Keratinocyte (primary cell): ENCODE measurements around the gene CD74. TPM values are rescaled to one million over a fixed set of nuclear protein-coding genes. Genes with fewer than 3 reads are reported as not detected.

Source experiments
- DNase-seq: peaks from one replicate; pipeline ENCODE4 v3.0.0-alpha.2; 2011; ENCODE audit warnings: low read depth, missing footprints, low spot score
- FAIRE-seq: peaks from 2 replicates; lab custom pipeline; 2011; peaks lifted over from hg19 to GRCh38; lab: Jason Lieb, UNC
- H2AFZ ChIP-seq: 2 replicates; pipeline ENCODE4 v1.6.0; 2012; ENCODE audit warnings: low read length, control low read depth, inconsistent platforms; ENCODE audit not compliant: control insufficient read depth
- H3K27ac ChIP-seq: 2 replicates; pipeline ENCODE4 v1.5.1; 2011; ENCODE audit warnings: low read length; ENCODE audit not compliant: control insufficient read depth, insufficient read depth
- H3K27me3 ChIP-seq: 3 replicates; pipeline ENCODE4 v1.6.0; 2011; ENCODE audit warnings: low read length; ENCODE audit not compliant: control insufficient read depth, insufficient read depth; ENCODE audit errors: extremely low read depth
- H3K36me3 ChIP-seq, 2 experiments: 2 replicates in 1 of 2; 3 replicates in 1 of 2; pipeline ENCODE4 v1.5.1; 2011; ENCODE audit warnings: low read length in 2 of 2, mild to moderate bottlenecking in 1 of 2; ENCODE audit not compliant: control insufficient read depth in 2 of 2, insufficient read depth in 2 of 2; ENCODE audit errors: extremely low read depth in 1 of 2
- H3K4me1 ChIP-seq: 3 replicates; pipeline ENCODE4 v1.5.1; 2011; ENCODE audit warnings: low read length; ENCODE audit not compliant: control insufficient read depth, insufficient read depth; ENCODE audit errors: extremely low read depth
- H3K4me2 ChIP-seq: 3 replicates; pipeline ENCODE4 v1.6.0; 2011; ENCODE audit warnings: low read depth, low read length; ENCODE audit not compliant: control insufficient read depth, insufficient read depth; ENCODE audit errors: extremely low read depth
- H3K4me3 ChIP-seq, 3 experiments: fragments of 200-600 bp in 1 of 3; sonication (generic) in 1 of 3; 2 replicates in 2 of 3; 3 replicates in 1 of 3; pipeline ENCODE4 v1.5.1; 2011 to 2016; ENCODE audit warnings: low read length in 3 of 3, mild to moderate bottlenecking in 3 of 3, control low read depth in 2 of 3, inconsistent platforms in 1 of 3, low read depth in 1 of 3, mixed read lengths in 1 of 3, mixed run types in 1 of 3, moderate library complexity in 1 of 3; ENCODE audit not compliant: control insufficient read depth in 2 of 3, insufficient read depth in 2 of 3; ENCODE audit errors: extremely low read depth in 1 of 3
- H3K79me2 ChIP-seq: 2 replicates; pipeline ENCODE4 v1.6.0; 2012; ENCODE audit warnings: low read length; ENCODE audit not compliant: control insufficient read depth, insufficient read depth
- H3K9ac ChIP-seq: 3 replicates; pipeline ENCODE4 v1.6.0; 2011; ENCODE audit warnings: low read length; ENCODE audit not compliant: control insufficient read depth, insufficient read depth; ENCODE audit errors: extremely low read depth
- H3K9me1 ChIP-seq: 3 replicates; pipeline ENCODE4 v1.6.0; 2011; ENCODE audit warnings: low read length; ENCODE audit not compliant: control insufficient read depth, insufficient read depth; ENCODE audit errors: extremely low read depth
- H3K9me3 ChIP-seq: 2 replicates; pipeline ENCODE4 v1.5.1; 2012; ENCODE audit warnings: low read depth, low read length; ENCODE audit not compliant: control insufficient read depth
- H4K20me1 ChIP-seq: 3 replicates; pipeline ENCODE4 v1.6.0; 2011; ENCODE audit warnings: low read length; ENCODE audit not compliant: control insufficient read depth, insufficient read depth; ENCODE audit errors: extremely low read depth
- CTCF ChIP-seq, 3 experiments: IDR thresholded peaks in 1 of 3; conservative IDR thresholded peaks in 1 of 3; optimal IDR thresholded peaks in 1 of 3; 2 replicates in 2 of 3; 3 replicates in 1 of 3; pipeline versions ENCODE3 to v1.5.1; 2011; ENCODE audit warnings: low read length in 3 of 3, mild to moderate bottlenecking in 3 of 3, moderate library complexity in 2 of 3, control low read depth in 1 of 3, inconsistent platforms in 1 of 3; ENCODE audit not compliant: insufficient read depth in 2 of 3; ENCODE audit errors: extremely low read depth in 1 of 3
- EZH2 ChIP-seq: IDR thresholded peaks from one replicate; pipeline ENCODE4 v1.6.1; 2012; ENCODE audit warnings: inconsistent platforms, mild to moderate bottlenecking, low read length, moderate library complexity
- dilution Hi-C: fragments of 300-500 bp; cut with MboI; formaldehyde crosslinking; loops from one replicate; pipeline ENCODE4 v1.7.0; 2020; ENCODE audit warnings: low sequenced_read_pairs; ENCODE audit not compliant: extremely low pct_ligation_motif_present
- polyA plus RNA-seq, 5 experiments: library from polyadenylated mRNA; depleted of rRNA in 3 of 5; stranded (reverse) in 3 of 5; stranded (forward) in 1 of 5; unstranded in 1 of 5; fragments of >200 nt; gene quantifications; 1 replicate in 1 of 5; 2 replicates in 3 of 5; 3 replicates in 1 of 5; pipeline versions ENCODE4 v1.2.1 to v1.2.3, GENCODE V29; 2011 to 2012; ENCODE audit warnings: missing spikeins in 2 of 5, low read depth in 1 of 5, low replicate concordance in 1 of 5

The CD74 gene
- polyA plus RNA-seq, 1 donor (not counting 4 experiments of a cell fraction or from before 2014, with no cell fraction given), result 0.71 TPM

GRCh38 chr5:150401076-150401375, 11.7 kb downstream of the CD74 start:
- H3K9me1 ChIP-seq, result no peaks in the 10 kb centered on the region
- H3K9me3 ChIP-seq, result no peaks in the 10 kb centered on the region
- dilution Hi-C loops, result no loop called here
- no peak for TF ChIP-seq EZH2
- no peak for TF ChIP-seq CTCF (optimal IDR thresholded peaks at IDR 0.05 in 1 of 3, IDR thresholded peaks at IDR 0.05 in 1 of 3, conservative IDR thresholded peaks at IDR 0.05 in 1 of 3; ENCODE audit: extremely low read depth in 1 of 3, insufficient read depth in 2 of 3, low read length in 3 of 3)
- no peaks in the 10 kb centered on the region for H3K79me2 ChIP-seq
- no peak overlapping the region for H3K4me2 ChIP-seq
- H3K4me3 ChIP-seq, result no peak overlapping the region
- no peaks in the 10 kb centered on the region for H3K27me3 ChIP-seq
- DNase-seq, result no peak
- no peak overlapping the region for H2AFZ ChIP-seq
- H4K20me1 ChIP-seq, result no peaks in the 10 kb centered on the region
- no peak for FAIRE-seq
- H3K27ac ChIP-seq, result no peak overlapping the region
- peaks cover 22 to 36% of the 10 kb centered on the region in 2 experiments for H3K36me3 ChIP-seq
- H3K9ac ChIP-seq, result no peak overlapping the region
- no peaks in the 10 kb centered on the region for H3K4me1 ChIP-seq

- no peaks in the 10 kb centered on the region for H3K9me1 ChIP-seq
- TF ChIP-seq EZH2, result no peak
- TF ChIP-seq CTCF (optimal IDR thresholded peaks at IDR 0.05 in 1 of 3, IDR thresholded peaks at IDR 0.05 in 1 of 3, conservative IDR thresholded peaks at IDR 0.05 in 1 of 3; ENCODE audit: extremely low read depth in 1 of 3, insufficient read depth in 2 of 3, low read length in 3 of 3), result no peak
- FAIRE-seq, result no peak
- no peaks in the 10 kb centered on the region for H4K20me1 ChIP-seq
- no peak overlapping the region for H3K9ac ChIP-seq
- H3K4me3 ChIP-seq, result no peak overlapping the region
- no peaks in the 10 kb centered on the region for H3K9me3 ChIP-seq
- no peak overlapping the region for H3K27ac ChIP-seq
- no peak for DNase-seq
- H3K36me3 ChIP-seq, result peaks cover 23 to 42% of the 10 kb centered on the region in 2 experiments
- H2AFZ ChIP-seq, result no peak overlapping the region
- dilution Hi-C loops, result no loop called here
- H3K79me2 ChIP-seq, result no peaks in the 10 kb centered on the region
- H3K4me2 ChIP-seq, result no peak overlapping the region
- no peaks in the 10 kb centered on the region for H3K4me1 ChIP-seq
- H3K27me3 ChIP-seq, result no peaks in the 10 kb centered on the region
Measured at GRCh38 chr5:150400316-150401075, 12.2 kb downstream of the CD74 start.
